Pericardium fibroblast (primary cell): ENCODE results near the gene CFAP46. TPM values are rescaled to one million over a fixed set of nuclear protein-coding genes. Genes with fewer than 3 reads are reported as not detected.

Experiments
- total RNA-seq: library from RNA; depleted of rRNA; stranded (reverse); fragments of >200 nt; gene quantifications from 2 replicates; pipeline ENCODE4 v1.2.3, GENCODE V29; 2015

Gene CFAP46
- 1.9 and 2.6 TPM in 2 replicates for total RNA-seq

GRCh38 chr10:132942101-132943057 lies at the start of gene CFAP46:
TSS of gene CFAP46 (minus strand) at chr10:132942570. CDS start at chr10:132942484, 86 bp downstream.

DNA sequence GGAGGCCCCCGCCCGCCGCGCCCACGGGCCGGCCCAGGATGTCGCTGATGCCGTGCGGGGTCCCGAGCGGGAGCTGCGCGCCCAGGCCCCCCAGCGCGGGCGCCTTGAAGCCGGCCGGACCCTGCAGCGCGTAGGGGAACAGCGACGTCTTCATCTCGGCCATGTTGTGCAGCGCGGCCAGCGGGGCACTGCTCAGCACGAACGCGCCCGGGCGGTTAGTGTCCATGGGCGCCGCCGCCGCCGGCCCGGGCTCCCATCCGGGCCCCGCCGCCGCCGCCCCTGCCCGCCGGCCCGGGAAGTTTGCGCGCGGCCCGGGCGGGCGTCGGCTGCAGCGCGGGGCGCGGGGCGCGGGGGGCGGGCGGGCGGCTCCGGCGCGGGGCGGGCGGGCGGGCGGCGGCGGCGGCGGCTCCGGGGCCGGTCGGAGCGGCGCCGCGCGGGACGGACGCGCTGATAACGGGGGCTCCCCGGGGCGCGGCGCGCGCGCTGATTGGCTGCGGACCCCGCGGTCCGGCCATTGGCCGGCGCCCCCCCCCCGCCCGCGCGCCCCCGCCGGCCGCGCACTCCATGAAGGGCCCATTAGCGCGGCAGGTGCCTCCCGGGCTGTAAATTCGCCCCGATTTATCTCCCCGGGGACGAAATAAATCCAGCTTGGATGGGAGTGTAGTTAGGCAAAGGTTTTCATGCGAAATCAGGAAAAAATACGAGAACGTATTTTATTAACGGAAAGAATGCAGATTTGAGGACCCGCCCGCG lies 156.5 kb downstream of the CFAP46 start, which contains the start of gene NKX6-2:
TSS of gene NKX6-2 (minus strand) at position 425 of the 753 bp plus-strand sequence. CDS start at position 226, 199 bp downstream.

Other genes starting within 250 kb of the CFAP46 start
- gene NKX6-2, start 156.4 kb downstream of the CFAP46 start, total RNA-seq, result not detected in 2 replicates
- gene ADGRA1, start 145.4 kb upstream of the CFAP46 start, total RNA-seq, result 0.09 TPM in 1 of 2 replicates, not detected in the other
- gene KNDC1, start 217.6 kb upstream of the CFAP46 start, total RNA-seq, result 0.51 and 1.2 TPM in 2 replicates